Smooth muscle cell (in vitro differentiated cells): ENCODE measurements around the gene C1QTNF12. TPM values are rescaled to one million over a fixed set of nuclear protein-coding genes. Genes with fewer than 3 reads are reported as not detected.

Source experiments
- DNase-seq: peaks from one replicate; lab custom pipeline; 2025; ENCODE audit not compliant: unreplicated experiment; lab: John Stamatoyannopoulos, UW
- H2AFZ ChIP-seq: fragments of 200-600 bp; sonication (generic); 2 replicates; pipeline ENCODE4 v1.6.0; 2016; ENCODE audit warnings: antibody characterized with exemption, low read depth, mild to moderate bottlenecking
- H3F3A ChIP-seq: fragments of 200-600 bp; sonication (generic); 2 replicates; pipeline ENCODE4 v1.6.0; 2017; ENCODE audit warnings: antibody characterized with exemption, low read depth
- H3K27ac ChIP-seq: fragments of 200-600 bp; sonication (generic); 2 replicates; pipeline ENCODE4 v1.5.1; 2016; ENCODE audit warnings: low read depth, mild to moderate bottlenecking
- H3K27me3 ChIP-seq: fragments of 200-600 bp; sonication (generic); 2 replicates; pipeline ENCODE4 v1.6.1; 2016; ENCODE audit warnings: low read depth, mild to moderate bottlenecking
- H3K36me3 ChIP-seq: fragments of 200-600 bp; sonication (generic); 2 replicates; pipeline ENCODE4 v1.5.1; 2016; ENCODE audit warnings: low read depth
- H3K4me1 ChIP-seq: fragments of 200-600 bp; sonication (generic); 2 replicates; pipeline ENCODE4 v1.5.1; 2016; ENCODE audit warnings: low read depth
- H3K4me2 ChIP-seq: fragments of 200-600 bp; sonication (generic); 2 replicates; pipeline ENCODE4 v1.6.0; 2016; ENCODE audit warnings: mild to moderate bottlenecking
- H3K4me3 ChIP-seq: fragments of 200-600 bp; sonication (generic); 2 replicates; pipeline ENCODE4 v1.5.1; 2016; ENCODE audit warnings: mild to moderate bottlenecking
- H3K79me2 ChIP-seq: fragments of 200-600 bp; sonication (generic); 2 replicates; pipeline ENCODE4 v1.6.0; 2016; ENCODE audit warnings: low read depth, mild to moderate bottlenecking
- H3K9ac ChIP-seq: fragments of 200-600 bp; sonication (generic); 2 replicates; pipeline ENCODE4 v1.6.0; 2016; ENCODE audit warnings: low read depth
- H3K9me3 ChIP-seq: fragments of 200-600 bp; sonication (generic); replicated peaks from 2 replicates; pipeline ENCODE4 v1.5.1; 2016; ENCODE audit warnings: low read depth
- H4K20me1 ChIP-seq: fragments of 200-600 bp; sonication (generic); 2 replicates; pipeline ENCODE4 v1.6.0; 2016; ENCODE audit warnings: low read depth
- WGBS: methylation state at CpG from one replicate; pipeline ENCODE4 v1.1.7; 2016; ENCODE audit warnings: low lambda C conversion rate; 5-methylcytosine and 5-hydroxymethylcytosine counted together
- polyA plus RNA-seq: library from polyadenylated mRNA; unstranded; fragments of >200 nt; fragmentation: Nextera tagmentation; extraction: Ambion mirVana; gene quantifications from 2 replicates; pipeline ENCODE4 v1.2.1, GENCODE V29; 2016
- total RNA-seq: library from RNA; depleted of rRNA; stranded (reverse); fragments of >200 nt; gene quantifications from 2 replicates; pipeline ENCODE4 v1.2.3, GENCODE V29; 2014
- TF ChIP-seq, protein P1 (sequence below): fragments of 200-600 bp; sonication (generic); IDR thresholded peaks from 2 replicates; pipeline ENCODE4 v1.5.1; 2017; ENCODE audit warnings: borderline replicate concordance, mild to moderate bottlenecking, antibody characterized with exemption; ENCODE audit not compliant: insufficient read depth, poor library complexity, severe bottlenecking

Gene C1QTNF12
- total and polyA plus RNA-seq, 2 experiments from 2014 or later = 1.8 to 5.4 TPM

DNA sequence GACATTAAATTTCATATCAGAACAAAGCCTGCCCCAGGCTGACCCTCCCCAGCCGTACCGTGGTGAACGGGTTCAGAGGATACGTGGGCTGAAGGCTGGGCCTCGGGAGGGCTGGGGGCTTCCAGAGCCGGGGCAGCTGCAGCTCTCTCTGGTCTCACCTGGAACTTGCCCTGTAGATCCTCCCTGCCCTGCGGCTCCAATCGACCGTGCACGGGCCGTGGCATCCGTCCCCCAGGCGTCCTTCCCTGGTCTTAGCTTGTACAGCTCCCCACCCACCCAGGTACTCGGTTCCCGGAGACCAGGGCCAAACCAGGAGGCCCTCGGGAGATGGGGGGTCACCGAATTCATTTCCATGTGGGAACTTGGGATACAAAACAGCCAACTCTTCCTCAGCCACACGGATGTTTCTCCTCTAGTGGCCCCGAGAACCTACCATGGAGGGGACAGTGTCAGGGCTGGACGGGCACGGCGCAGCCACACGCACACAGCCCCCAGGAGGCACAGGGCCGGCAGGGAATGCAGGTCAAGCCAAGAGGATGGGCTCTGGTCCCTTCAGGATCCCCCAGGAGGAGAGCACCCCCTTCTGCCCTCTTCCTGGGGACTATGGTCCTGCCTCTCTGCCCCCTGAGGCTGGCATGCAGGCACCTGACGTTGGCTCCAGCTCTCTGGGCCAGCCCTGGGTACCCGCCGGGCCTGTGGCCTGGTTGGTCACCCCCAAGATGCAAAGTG lies 11.3 kb downstream of the C1QTNF12 start:
- no peak overlapping the region for H3K27ac ChIP-seq
- TF ChIP-seq, protein P1, sequence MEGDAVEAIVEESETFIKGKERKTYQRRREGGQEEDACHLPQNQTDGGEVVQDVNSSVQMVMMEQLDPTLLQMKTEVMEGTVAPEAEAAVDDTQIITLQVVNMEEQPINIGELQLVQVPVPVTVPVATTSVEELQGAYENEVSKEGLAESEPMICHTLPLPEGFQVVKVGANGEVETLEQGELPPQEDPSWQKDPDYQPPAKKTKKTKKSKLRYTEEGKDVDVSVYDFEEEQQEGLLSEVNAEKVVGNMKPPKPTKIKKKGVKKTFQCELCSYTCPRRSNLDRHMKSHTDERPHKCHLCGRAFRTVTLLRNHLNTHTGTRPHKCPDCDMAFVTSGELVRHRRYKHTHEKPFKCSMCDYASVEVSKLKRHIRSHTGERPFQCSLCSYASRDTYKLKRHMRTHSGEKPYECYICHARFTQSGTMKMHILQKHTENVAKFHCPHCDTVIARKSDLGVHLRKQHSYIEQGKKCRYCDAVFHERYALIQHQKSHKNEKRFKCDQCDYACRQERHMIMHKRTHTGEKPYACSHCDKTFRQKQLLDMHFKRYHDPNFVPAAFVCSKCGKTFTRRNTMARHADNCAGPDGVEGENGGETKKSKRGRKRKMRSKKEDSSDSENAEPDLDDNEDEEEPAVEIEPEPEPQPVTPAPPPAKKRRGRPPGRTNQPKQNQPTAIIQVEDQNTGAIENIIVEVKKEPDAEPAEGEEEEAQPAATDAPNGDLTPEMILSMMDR = no peak
- H3K4me1 ChIP-seq = peaks cover 7% of the 10 kb centered on the region
- no peaks in the 10 kb centered on the region for H3F3A ChIP-seq
- H4K20me1 ChIP-seq = peaks cover 7% of the 10 kb centered on the region
- no peak overlapping the region for H3K4me2 ChIP-seq
- peaks cover 22% of the 10 kb centered on the region for H3K79me2 ChIP-seq
- H3K27me3 ChIP-seq = no peaks in the 10 kb centered on the region
- H3K4me3 ChIP-seq = no peak overlapping the region
- H3K9ac ChIP-seq = no peak overlapping the region
- no peak overlapping the region for H2AFZ ChIP-seq
- no peaks in the 10 kb centered on the region for H3K9me3 ChIP-seq
- 95% methylated on average over 27 of the region's 27 CpGs for WGBS
- no peak for DNase-seq
- no peaks in the 10 kb centered on the region for H3K36me3 ChIP-seq

DNA sequence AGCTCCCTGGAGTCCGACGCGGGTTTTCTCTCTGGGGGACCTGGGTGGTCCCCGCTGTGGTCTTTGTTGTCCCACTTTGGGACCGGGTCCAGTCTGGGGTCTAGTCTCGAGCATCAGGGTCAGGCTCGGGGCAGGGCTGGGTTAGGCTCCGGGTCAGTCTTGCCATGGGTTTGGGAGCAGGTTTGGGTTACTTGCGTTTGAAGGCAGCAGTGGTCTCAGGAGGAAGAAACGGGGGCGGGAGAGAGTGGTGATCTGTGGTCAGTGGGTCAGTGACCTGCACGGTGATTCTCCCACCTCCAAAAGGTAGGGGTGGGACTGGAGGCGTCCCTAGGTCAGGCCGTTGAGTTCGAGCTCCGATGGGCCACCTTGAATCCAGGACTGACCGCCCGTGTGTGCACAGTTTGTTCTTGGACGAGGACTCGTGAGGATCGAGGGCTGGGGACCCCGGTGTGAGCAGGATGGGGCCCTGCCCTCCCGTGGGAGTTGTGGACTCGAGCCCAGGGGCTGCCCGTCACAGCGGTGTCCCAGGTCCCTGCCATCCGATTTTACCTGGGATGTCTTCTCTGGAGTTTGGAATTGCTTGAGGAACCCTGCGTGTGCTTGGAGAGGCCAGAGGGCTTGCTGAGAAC lies 12.2 kb downstream of the C1QTNF12 start:
- TF ChIP-seq, protein P1 = no peak
- no peak overlapping the region for H3K27ac ChIP-seq
- no peaks in the 10 kb centered on the region for H3K36me3 ChIP-seq
- WGBS = 97% methylated on average over 28 of the region's 28 CpGs
- H3K4me2 ChIP-seq = no peak overlapping the region
- no peak overlapping the region for H3K4me3 ChIP-seq
- H3K9me3 ChIP-seq = no peaks in the 10 kb centered on the region
- peaks cover 7% of the 10 kb centered on the region for H3K4me1 ChIP-seq
- H4K20me1 ChIP-seq = peaks cover 14% of the 10 kb centered on the region
- peaks cover 31% of the 10 kb centered on the region for H3K79me2 ChIP-seq
- H2AFZ ChIP-seq = no peak overlapping the region
- DNase-seq = no peak
- no peaks in the 10 kb centered on the region for H3F3A ChIP-seq
- no peak overlapping the region for H3K9ac ChIP-seq
- no peaks in the 10 kb centered on the region for H3K27me3 ChIP-seq

DNA sequence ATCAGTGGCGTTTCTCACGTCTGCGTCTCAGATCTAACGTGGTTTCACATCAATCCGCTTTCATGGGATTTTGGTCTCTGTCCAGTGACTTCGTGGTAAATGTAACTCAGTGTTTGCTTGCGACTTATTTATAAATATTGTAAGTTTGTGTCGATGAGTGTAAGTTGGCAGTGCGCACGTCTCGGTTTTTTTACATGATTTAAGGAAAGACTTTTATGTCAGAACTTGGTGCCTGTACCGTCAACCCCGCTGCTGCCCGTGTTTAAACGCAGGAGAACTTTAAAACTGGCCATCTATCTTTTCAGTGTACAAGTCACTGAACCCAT lies 13.0 kb downstream of the C1QTNF12 start:
- no peak overlapping the region for H3K9ac ChIP-seq
- H3K36me3 ChIP-seq = no peaks in the 10 kb centered on the region
- H2AFZ ChIP-seq = no peak overlapping the region
- H3K79me2 ChIP-seq = peaks cover 38% of the 10 kb centered on the region
- WGBS = 97% methylated on average over 15 of the region's 15 CpGs
- peaks cover 7% of the 10 kb centered on the region for H3K4me1 ChIP-seq
- DNase-seq = no peak
- TF ChIP-seq, protein P1 = no peak
- peak overlapping the region; percentile 54 for H3K4me2 ChIP-seq
- peaks cover 22% of the 10 kb centered on the region for H4K20me1 ChIP-seq
- H3K27ac ChIP-seq = no peak overlapping the region
- no peaks in the 10 kb centered on the region for H3K9me3 ChIP-seq
- no peak overlapping the region for H3K4me3 ChIP-seq
- H3F3A ChIP-seq = no peaks in the 10 kb centered on the region
- no peaks in the 10 kb centered on the region for H3K27me3 ChIP-seq
